CD4-positive, alpha-beta T cell treated with Interleukin-12 subunit alpha and Interleukin-12 subunit beta, for 1 hour (primary cell): ENCODE results near the gene VWA1.
"Not testable (repeated sequence)": the region's sequence is repeated elsewhere in the genome, so short reads cannot be mapped to it uniquely, and the experiment has no call there.

Experiments
- DNase-seq: peaks from one replicate; pipeline ENCODE4 v3.0.0-alpha.2; 2020

VWA1 gene

GRCh38 chr1:1424707-1425106, 10.8 kb upstream of the VWA1 start:
- DNase-seq = no peak

GRCh38 chr1:1425426-1425752, 10.1 kb upstream of the VWA1 start:
- DNase-seq = no peak

- no peak for DNase-seq
These were observed 9.6 kb upstream of the VWA1 start for GRCh38 chr1:1425753-1426495.

- DNase-seq = no peak
These were observed 8.9 kb upstream of the VWA1 start for GRCh38 chr1:1426496-1427105.

- DNase-seq = no peak
These were observed 8.2 kb upstream of the VWA1 start for GRCh38 chr1:1427106-1427819.

GRCh38 chr1:1427820-1428148, 7.7 kb upstream of the VWA1 start:
- no peak for DNase-seq

GRCh38 chr1:1428174-1428573, 7.3 kb upstream of the VWA1 start:
- no peak for DNase-seq

GRCh38 chr1:1428967-1429366, 6.5 kb upstream of the VWA1 start:
- not testable (repeated sequence) for DNase-seq

- DNase-seq = no peak
These were observed 5.8 kb upstream of the VWA1 start for GRCh38 chr1:1429671-1430073.

GRCh38 chr1:1430114-1430982, 5.1 kb upstream of the VWA1 start:
- DNase-seq = no peak

- DNase-seq = no peak
These were observed 4.3 kb upstream of the VWA1 start for GRCh38 chr1:1430992-1431844.

GRCh38 chr1:1431845-1432273, 3.6 kb upstream of the VWA1 start:
- DNase-seq = no peak

GRCh38 chr1:1432274-1432950, 3.1 kb upstream of the VWA1 start:
- no peak for DNase-seq

- no peak for DNase-seq
These were observed 2.3 kb upstream of the VWA1 start for GRCh38 chr1:1432951-1433803.

- DNase-seq = no peak
These were observed 1.7 kb upstream of the VWA1 start for GRCh38 chr1:1433804-1434130.

- DNase-seq = no peak
These were observed 1.2 kb upstream of the VWA1 start for GRCh38 chr1:1434131-1434823.

- no peak for DNase-seq
These were observed 725 bp upstream of the VWA1 start for GRCh38 chr1:1434824-1435105.

- no peak for DNase-seq
These were observed 580 bp downstream of the VWA1 start for GRCh38 chr1:1435911-1436629.

- no peak for DNase-seq
These were observed 1.1 kb downstream of the VWA1 start for GRCh38 chr1:1436630-1437032.
